WI38 (cell line): ENCODE measurements around the gene HOXB5.

Source experiments
- H3K4me3 ChIP-seq: 2 replicates; pipeline ENCODE4 v1.5.1; 2011; ENCODE audit warnings: low read depth, mild to moderate bottlenecking, control low read depth, low read length
- TF ChIP-seq, protein P1 (sequence below): IDR thresholded peaks from 2 replicates; pipeline ENCODE4 v1.5.1; 2012; ENCODE audit warnings: low read depth, mild to moderate bottlenecking, control low read depth, low read length

Gene HOXB5

DNA sequence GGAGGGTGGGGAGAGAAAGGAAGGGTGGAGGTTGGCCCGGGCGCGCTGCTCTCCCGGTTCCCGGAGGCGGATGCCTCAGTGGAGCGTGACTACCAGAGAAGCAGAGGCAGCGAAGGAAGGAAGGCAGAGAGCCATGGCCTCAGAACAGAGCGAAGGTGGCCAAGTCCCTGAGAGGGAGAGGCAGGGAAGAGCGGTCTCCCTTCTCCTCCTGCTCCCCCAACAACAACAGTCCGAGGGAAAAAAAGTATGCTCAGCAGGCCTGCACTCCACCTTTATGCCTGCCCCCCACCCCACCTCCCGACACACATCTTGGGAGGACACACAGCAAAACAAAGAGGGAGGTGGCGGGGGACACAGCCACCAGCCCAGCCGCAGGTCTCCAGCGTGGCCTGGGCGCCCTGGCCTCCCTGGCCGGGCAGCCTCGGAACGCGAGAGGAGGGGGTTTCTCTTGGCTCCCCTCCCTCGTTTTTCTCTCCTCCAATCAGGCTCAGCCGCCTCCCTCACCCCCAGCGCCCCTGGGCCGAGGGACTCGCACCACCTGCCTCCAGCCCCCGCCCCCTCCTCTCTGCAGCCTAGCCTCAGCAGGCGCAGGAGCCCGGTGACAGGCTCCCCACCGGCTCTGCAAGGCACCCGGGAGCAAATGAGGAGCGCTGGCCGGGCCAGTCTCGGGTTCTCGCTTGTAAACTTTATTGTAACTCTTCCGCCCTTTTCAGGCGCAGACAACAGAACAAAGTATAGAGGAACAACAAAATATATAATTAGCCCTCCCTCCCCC is 18.3 kb upstream of the HOXB5 start:
- peak overlapping the region; percentile 20 for H3K4me3 ChIP-seq
- TF ChIP-seq, protein P1, sequence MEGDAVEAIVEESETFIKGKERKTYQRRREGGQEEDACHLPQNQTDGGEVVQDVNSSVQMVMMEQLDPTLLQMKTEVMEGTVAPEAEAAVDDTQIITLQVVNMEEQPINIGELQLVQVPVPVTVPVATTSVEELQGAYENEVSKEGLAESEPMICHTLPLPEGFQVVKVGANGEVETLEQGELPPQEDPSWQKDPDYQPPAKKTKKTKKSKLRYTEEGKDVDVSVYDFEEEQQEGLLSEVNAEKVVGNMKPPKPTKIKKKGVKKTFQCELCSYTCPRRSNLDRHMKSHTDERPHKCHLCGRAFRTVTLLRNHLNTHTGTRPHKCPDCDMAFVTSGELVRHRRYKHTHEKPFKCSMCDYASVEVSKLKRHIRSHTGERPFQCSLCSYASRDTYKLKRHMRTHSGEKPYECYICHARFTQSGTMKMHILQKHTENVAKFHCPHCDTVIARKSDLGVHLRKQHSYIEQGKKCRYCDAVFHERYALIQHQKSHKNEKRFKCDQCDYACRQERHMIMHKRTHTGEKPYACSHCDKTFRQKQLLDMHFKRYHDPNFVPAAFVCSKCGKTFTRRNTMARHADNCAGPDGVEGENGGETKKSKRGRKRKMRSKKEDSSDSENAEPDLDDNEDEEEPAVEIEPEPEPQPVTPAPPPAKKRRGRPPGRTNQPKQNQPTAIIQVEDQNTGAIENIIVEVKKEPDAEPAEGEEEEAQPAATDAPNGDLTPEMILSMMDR, result no peak

DNA sequence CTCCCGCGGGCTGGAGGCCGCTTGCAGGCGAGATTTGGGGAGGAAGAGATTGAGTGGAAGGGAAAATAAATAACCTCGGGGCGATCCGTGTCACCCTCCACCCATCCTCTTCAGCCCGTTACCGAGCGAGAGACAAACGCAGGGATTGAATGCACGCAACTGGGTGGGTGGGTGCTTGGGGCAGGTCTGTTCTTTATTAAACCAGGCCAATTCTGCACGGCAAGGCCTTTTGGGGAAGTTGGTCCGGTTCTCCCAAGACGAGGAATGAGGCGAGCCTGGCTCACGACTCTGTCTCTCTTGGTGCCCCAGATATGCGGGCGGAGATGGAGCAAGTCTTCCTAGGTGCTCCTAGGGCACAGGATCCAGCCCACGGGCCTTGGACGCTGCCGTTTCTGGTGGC is 17.6 kb upstream of the HOXB5 start:
- H3K4me3 ChIP-seq, result peak overlapping the region; percentile 70
- TF ChIP-seq, protein P1, result no peak

DNA sequence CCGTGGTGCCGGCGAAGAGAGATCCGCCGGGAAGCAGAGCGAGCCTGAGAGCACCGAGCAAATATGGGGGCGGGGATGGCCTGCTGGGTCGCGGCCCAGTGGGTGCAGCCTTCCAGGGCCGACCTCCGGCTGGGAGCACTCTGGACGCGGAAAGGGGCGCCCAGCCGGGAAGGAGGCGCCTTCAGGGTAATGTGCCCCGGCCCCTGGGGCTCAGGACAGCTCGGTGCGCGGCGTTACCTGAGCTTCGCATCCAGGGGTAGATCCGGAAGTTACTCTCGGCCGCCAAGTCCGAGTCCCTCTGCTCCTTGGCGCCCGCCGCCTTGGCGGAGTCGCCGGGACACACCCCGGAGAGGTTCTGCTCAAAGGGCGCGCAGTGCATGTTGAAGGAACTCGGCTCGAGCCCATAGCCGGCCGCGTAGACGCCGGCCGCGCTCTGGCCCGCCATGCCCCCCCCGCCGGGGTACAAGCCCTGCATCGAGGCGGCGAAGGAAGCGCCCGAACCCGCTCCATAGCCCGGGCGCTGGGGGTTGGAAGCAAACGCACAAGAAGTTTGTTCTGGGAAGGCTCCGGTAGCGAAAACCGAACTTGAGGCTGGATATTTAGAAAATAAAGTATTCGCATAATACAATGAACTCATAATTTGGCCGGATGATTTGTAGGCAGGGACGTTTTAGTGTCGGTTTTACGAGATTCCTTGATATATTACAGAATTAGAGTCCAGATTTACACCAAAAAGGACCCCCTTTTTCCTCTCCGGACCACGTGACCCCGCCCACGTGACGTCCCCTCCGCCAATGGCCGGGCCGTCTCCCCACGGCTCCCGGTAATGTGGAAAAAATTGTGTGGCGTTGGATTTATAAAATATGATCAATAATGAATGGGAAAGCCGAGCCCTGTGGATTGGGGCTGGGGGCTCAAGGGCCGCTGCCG is 17.0 kb upstream of the HOXB5 start, which contains the start of gene HOXB7:
Gene HOXB7 (minus strand): TSS at position 736 of the 930 bp plus-strand sequence. CDS start 99 bp downstream, at position 637.
- TF ChIP-seq, protein P1, result no peak
- H3K4me3 ChIP-seq, result peak within 1 kb of the TSS; percentile 70

DNA sequence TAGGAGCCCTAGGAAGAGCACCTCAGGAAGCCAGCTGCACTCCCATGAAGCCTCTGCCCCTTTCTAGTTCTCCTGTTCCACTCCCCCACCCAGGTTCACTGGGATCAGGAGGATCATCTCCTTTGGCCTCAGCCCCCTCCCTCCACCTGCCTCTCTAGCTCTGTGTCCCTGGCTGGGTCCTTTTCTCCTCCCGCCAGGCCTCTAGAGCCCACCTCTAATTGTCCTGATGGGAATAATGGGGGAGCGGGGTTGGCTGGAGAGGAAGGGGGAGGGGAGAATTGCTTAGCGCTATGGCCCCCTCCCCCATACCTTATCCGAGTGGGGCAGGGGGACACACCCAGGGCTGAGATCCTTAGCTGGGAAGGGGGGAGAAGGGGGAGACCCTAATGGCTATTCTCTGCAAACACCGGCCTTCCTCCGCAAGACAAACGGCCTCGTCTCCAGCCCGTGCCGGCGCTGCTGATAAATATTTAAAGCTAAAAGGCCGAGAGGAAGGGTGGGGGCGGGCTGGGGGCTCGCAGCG is 16.2 kb upstream of the HOXB5 start:
- peak overlapping the region; percentile 70 for H3K4me3 ChIP-seq
- TF ChIP-seq, protein P1, result no peak

DNA sequence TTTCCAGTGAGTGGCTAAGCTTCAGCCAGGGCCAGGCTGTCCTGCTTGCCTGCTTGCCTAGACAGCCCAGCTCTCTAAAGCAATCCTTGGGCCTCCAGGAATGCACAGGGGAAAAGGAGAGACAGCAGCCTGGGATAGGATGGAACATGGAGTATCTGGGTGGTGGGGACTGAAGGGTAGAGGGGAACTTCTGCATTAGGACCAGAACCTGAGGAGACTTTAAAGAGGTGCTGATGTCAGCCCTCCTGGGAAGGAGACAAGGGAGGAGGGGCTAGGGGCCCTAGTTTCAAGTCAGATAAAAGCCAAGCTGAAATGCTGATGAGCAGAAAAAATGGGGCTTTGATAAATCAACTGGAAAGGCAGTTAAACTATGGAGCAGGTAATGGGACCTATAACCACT is 15.5 kb upstream of the HOXB5 start:
- TF ChIP-seq, protein P1, result no peak
- H3K4me3 ChIP-seq, result no peak overlapping the region; the same call in 1 of the 2 replicates

DNA sequence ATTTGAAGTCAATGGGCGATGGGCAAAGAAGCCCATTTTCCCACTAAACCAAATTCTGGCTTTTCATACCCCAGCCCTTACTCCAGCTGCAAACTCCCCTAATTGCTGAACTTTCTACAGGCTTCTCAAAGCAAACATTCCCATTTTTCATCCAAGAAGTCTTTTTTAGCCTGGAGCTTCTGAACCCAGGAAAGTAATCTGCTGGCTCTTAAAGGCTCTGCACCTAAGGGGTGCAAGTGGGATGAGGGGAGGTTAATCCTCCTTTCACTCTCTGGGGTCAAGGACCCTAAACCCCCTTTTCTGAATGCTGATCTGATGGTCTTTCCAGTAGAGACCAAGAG is 14.9 kb upstream of the HOXB5 start:
- no peak overlapping the region for H3K4me3 ChIP-seq
- TF ChIP-seq, protein P1, result no peak
